GM12874 (cell line): Measurements from ENCODE around the gene SBF2.

Experiments used
- TF ChIP-seq, protein P1 (sequence below): IDR thresholded peaks from 2 replicates; pipeline ENCODE4 v1.5.1; 2011; ENCODE audit warnings: low read depth, mild to moderate bottlenecking, control low read depth, low read length, moderate library complexity; ENCODE audit not compliant: insufficient read depth

Gene SBF2

DNA sequence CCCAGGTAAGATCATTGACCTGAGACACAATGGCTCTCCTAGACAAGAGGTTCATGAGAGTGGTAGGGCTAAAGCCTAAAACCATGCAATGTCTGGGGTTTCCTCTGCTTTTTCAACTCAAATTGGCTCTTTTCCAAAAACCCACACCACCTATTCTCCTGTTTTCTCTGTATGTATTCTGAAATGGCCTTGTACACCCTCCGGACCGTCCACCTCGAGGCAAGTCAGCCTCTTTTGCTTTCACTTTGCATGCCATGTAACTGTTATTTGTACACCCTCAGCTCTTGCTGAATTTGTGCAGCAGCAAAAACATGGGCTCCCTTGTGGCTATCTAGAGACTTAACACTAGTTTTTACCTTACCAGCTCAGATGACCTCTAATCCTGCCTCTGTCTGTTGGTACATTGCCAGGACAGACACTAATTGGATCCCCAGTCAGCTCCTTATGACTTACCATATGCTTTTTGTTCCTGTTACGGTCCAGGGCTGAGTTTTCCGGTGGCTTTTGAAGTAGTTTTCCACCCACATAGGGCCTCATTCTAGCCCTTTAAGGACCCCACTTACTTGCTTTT lies 288.0 kb downstream of the SBF2 start:
- TF ChIP-seq, protein P1, sequence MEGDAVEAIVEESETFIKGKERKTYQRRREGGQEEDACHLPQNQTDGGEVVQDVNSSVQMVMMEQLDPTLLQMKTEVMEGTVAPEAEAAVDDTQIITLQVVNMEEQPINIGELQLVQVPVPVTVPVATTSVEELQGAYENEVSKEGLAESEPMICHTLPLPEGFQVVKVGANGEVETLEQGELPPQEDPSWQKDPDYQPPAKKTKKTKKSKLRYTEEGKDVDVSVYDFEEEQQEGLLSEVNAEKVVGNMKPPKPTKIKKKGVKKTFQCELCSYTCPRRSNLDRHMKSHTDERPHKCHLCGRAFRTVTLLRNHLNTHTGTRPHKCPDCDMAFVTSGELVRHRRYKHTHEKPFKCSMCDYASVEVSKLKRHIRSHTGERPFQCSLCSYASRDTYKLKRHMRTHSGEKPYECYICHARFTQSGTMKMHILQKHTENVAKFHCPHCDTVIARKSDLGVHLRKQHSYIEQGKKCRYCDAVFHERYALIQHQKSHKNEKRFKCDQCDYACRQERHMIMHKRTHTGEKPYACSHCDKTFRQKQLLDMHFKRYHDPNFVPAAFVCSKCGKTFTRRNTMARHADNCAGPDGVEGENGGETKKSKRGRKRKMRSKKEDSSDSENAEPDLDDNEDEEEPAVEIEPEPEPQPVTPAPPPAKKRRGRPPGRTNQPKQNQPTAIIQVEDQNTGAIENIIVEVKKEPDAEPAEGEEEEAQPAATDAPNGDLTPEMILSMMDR, result no peak

DNA sequence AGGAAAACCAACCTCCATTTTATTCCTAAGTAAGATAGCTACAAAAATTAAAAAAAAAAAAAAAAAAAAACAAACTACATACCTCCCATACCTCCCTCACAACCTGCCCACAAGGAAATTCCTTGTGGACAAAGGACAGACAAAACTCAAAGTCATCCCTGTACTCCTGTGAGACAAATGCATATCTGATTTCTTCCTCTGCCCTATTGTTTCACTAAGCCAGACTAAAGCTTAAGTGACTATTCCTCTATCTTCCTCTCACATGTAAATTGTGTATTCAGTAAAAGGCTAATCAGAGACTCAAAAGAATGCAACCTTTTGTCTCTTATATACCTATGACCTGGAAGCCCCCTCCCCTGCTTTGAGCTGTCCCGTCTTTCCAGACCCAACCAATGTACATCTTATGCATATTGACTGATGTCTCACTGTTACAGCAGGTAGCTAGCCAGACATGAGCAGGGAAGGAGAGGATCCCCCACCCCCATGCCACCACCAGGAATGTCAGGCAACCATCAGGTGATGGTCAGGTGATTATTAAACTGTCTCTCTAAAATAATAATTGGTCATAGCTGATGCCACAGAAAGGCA lies 289.4 kb downstream of the SBF2 start:
- TF ChIP-seq, protein P1, result no peak

DNA sequence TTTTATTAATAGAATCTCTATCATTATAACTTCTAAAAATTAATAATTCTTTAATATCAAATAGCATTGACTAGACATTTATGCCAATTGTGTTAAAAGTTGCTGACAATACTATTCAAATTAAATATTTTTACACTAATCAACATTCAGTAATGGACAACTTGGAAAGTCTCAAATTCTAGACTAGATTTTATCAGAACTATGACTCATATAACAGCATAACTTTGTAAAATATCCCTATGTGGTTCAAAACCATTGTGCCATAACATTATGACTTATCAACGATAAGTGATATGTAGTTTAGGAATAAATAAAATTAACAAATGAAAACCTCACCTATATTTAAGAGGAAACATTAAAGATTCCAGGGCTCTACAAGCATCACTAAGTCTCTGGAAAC lies 291.8 kb downstream of the SBF2 start:
- TF ChIP-seq, protein P1, result no peak

DNA sequence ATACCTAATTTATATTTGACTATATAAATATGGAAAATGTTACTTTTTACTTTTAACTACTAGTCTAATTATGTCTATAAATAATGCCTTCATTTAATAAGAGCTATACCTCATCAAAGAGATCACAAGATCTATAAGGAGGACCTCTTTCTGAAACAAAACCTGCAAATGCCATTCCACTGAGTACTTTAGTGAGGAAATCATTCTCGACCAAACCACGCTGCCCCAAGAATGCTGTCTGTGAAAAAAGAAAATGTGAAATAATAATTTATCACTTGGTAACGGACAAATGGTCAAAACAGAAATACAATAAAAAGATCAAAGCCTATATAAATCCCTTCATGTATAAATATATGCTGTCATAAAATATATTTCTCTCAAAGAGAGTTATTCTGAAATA lies 301.7 kb downstream of the SBF2 start:
- TF ChIP-seq, protein P1, result no peak

DNA sequence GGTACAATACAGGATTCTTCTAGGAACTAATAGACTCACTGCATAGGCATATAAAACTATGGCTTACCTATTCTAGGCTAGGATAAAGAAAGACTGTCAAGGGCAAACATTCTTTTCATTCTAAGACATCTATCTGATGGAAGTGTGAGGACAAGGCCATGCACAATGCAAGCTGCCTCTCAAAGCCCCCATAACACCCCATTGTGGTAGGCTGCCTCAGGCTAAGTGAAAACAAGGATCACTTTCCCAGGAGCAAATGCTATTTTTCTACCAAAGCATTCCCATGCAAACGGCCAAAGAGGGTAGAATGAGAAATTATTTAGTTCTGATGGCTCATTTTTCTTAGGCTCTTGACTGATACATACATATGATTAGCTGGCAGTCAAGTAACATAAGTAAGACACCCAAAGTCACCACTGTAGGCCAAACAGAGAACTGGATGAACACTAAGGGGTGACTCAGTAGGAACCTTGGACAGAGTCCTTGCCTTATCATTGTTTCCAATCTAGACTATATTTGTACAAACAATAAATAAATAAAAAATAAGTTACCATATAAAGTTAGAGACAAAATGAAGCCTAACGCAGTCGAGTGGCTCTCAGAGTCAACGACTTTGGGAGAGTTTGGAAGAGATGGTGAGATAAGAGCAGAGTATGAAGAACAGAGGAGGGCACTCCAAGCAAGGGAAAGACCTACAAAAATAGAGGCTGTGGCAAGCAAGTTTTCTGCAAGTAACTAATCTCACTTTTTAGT lies 303.6 kb downstream of the SBF2 start:
- TF ChIP-seq, protein P1, result no peak

DNA sequence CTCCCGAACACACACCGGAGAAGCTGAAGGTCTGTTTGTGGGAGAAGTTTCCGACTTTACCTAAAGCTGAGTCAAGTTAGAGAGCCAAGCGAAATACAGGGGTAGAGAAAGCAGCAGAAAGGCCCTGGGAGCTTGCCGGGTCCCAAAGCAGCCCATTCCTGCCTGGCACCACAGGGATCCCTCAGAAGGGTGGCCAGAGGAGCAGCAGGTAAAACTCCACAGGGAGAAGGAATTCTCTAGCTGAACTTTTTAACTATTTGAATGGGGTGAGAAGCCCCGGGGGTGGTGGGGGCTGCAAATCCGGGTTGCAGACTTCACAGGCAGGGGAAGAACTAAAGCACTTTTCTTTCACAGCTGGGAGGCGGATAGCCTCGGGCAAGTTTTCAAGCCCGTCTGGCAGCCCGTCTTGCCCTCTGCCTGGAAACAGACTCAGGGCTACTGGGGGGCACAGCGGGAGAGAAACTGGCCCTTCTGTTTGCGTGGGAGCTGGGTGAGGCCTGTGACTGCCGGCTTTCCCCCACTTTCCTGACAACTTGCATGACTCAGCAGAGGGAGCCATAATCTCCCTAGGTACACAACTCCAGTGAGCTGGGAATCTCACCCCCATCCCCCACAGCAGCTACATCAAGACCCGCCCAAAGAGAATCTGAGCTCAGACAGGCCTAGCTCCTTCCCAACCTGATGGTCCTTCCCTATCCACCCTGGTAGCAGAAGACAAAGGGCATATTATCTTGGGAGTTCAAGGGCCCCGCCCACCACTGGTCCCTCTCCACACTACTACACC lies 311.0 kb downstream of the SBF2 start:
- TF ChIP-seq, protein P1, result no peak
